HG03558 (cell line): ENCODE results near the gene SEPTIN12.

ENCODE experiments used
- ATAC-seq: cut with Tn5 transposase; IDR thresholded peaks from one replicate; pipeline ENCODE4 v1.9.1; 2021; ENCODE audit warnings: moderate number of reproducible peaks; ENCODE audit not compliant: unreplicated experiment; ENCODE audit errors: extremely low read depth

Gene SEPTIN12

DNA sequence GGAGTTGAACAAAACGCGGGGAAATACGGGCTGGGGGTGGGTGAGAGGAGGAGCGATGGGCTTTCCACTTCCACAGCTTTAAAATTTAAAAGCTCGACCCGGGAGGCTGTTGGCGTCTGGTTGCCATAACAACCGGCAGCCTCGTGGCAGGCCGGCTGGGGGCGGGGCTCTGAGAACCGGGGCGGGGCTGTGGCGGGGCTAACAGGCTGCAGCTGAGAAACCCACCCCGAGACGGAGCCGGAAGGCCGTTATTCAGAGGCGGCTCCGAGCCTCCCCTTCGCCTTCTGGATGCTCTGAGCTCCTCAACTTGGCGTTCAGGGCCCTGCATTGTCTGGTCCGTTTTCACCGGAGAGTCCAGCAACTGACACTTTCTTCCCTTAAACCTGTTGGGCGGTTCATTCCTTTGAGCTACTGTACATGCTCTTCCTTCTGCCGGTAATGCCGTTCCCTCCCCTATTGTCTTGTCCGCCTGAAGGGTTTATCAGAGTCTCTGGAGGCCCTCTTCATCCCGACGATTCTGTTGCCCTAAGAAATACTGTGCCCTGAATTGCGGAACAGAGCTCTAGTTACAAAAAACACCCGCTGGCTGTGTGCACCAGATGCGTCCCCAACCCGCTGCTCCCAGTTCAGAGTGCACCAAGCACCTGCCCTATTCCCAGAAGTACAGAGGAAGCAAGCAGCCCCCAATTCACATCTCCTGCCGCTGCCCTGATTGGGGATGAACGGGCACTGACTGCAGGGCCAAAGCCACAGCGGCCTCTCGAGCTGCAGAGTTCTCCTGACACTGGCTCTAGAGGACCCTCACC is 53.2 kb downstream of the SEPTIN12 start:
- peak; percentile 25 for ATAC-seq

DNA sequence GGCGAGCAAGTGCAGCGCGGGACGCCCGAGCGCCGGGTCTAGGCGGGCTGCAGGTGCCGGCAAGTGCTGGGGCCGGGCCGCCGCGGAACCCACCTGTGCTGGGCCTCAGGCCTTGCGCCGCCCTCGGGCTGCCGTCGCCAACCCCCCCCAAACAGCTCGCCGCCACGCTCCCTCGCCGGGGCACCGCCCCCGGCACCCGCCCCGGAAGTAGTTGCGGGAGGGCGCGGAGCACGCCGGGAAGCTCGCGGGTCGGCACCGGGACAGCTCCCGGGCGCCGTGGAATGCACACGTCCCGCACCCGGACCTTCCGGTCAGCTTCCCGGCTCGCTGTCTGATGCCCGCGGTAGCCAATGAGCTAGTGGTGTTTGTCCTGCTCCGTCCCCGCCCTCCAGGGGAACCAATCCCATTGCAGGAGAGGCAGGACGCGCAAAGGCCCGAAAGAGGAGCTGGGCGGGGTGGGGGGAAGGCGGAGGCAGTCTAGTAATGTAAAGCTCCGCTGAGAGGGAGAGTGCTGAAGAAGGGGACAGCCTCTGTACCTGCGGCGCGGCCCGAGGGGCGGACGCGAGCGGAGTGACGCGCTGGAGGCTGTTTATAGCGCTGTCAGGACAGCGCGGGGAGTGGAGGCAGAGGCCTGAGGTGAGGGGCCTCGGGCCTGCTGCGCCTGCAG is 53.9 kb downstream of the SEPTIN12 start, which contains the start of the genes ANKS3 and DNAAF8:
TSS of gene ANKS3 (minus strand) at position 209 of the 667 bp plus-strand sequence. CDS start 4,122 bp downstream, outside the sequence.
TSS of gene DNAAF8 (plus strand) at position 475 of the 667 bp plus-strand sequence. CDS start 1,978 bp downstream, outside the sequence.
- ATAC-seq, result peak; percentile 58

DNA sequence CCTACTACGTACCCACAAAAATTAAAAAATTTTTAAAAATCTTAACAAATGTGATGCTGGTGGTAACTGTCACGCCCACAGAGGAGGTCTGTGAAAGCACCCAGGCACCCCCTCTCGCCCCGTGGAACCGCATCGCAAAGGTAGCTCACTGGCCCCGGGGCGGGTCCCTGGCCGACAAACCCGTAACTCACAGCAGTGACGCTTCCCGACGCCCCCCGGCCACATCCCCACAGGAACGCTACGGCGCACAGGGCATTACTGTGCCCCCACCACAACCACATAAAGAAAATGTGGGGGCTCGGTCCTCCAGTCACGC is 54.4 kb downstream of the SEPTIN12 start:
- ATAC-seq, result no peak

DNA sequence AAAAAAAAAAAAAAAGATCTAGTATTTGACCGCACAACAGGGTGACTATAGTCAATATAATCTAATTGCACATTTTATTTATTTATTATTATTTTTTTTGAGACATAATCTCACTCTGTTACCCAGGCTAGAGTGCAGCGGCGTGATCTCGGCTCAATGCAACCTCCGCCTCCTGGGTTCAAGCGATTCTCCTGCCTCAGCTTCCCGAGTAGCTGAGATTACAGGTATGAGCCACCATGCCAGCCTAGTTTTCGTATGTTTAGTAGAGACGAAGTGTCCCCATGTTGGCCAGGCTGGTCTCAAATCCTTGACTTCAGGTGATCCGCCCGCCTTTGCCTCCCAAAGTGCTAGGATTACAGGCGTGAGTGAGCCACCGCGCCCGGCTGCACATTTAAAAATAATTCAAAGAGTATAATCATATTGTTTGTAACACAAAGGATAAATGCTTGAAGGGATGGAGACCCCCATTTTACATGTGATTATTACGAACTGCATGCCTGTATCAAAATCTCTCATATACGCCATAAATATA is 54.9 kb downstream of the SEPTIN12 start:
- ATAC-seq, result no peak

DNA sequence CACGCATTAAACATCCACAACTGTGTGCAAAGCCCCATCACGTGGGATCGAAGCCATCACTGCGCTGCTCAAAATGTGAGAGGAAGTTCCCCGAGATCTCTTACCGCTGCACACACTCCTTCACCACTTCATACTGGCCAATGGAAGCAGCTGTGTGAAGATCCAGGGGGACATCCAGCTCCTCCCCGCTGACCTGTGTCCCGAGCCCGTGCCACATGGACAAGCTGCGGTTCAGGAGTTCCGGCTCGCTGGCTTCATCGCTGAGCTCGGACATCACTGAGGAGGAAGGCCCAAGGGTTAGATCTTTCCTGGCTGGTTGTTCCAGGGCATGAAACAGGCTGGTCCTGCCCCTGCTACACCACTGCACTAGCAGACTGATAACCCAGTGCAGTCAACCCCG is 58.3 kb downstream of the SEPTIN12 start:
- no peak for ATAC-seq

DNA sequence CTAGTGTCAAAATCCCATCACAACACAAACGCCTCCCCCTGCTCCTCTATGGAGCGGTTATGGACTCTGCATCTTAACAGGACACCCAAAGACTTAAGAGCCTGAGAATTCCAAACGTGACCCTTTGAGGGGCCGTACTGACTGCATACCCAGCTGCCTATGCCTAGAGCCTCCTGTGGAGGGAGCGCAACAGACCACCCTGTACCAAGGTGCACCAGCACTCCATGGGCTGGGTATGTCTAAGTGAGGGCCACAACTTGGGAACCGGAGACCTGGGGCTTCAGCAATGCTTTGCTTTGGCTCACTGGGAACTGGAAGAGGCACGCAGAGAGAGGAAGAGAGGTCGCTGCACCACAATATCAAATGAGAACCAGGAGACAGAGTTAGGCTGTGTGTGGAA is 59.5 kb downstream of the SEPTIN12 start:
- no peak for ATAC-seq
